Small intestine (tissue), 7 donors: ENCODE results near the gene MMP2. TPM values are rescaled to one million over a fixed set of nuclear protein-coding genes. Genes with fewer than 3 reads are reported as not detected.

Experiments
- DNase-seq, 2 donors: peaks; one replicate each; pipeline versions ENCODE4 v3.0.0 to v3.0.0-alpha.2; 2013
- FAIRE-seq: peaks from 2 replicates; lab custom pipeline; 2012; peaks lifted over from hg19 to GRCh38; lab: Jason Lieb, UNC
- H3K27ac ChIP-seq, 3 donors: one replicate each; pipeline ENCODE4 v1.5.1; 2013; ENCODE audit warnings: low read length in 2 of 3, mild to moderate bottlenecking in 2 of 3, control low read depth in 1 of 3, inconsistent platforms in 1 of 3, low read depth in 1 of 3, moderate library complexity in 1 of 3
- H3K27me3 ChIP-seq, 3 donors: one replicate each; pipeline ENCODE4 v1.6.1; 2013; ENCODE audit warnings: low read length in 3 of 3, inconsistent platforms in 1 of 3; ENCODE audit not compliant: control insufficient read depth in 3 of 3, insufficient read depth in 3 of 3
- H3K36me3 ChIP-seq, 3 donors: one replicate each; pipeline ENCODE4 v1.6.1; 2013; ENCODE audit warnings: low read length in 3 of 3, inconsistent platforms in 1 of 3, low read depth in 1 of 3, mild to moderate bottlenecking in 1 of 3, moderate library complexity in 1 of 3; ENCODE audit not compliant: control insufficient read depth in 3 of 3, insufficient read depth in 2 of 3
- H3K4me1 ChIP-seq, 3 donors: one replicate each; pipeline ENCODE4 v1.6.1; 2013; ENCODE audit warnings: low read length in 2 of 3, inconsistent platforms in 1 of 3, low read depth in 1 of 3, mild to moderate bottlenecking in 1 of 3, moderate library complexity in 1 of 3; ENCODE audit not compliant: control insufficient read depth in 3 of 3, insufficient read depth in 2 of 3
- H3K4me3 ChIP-seq, 3 donors: one replicate each; pipeline ENCODE4 v1.5.1; 2013; ENCODE audit warnings: low read length in 3 of 3, control low read depth in 1 of 3, inconsistent platforms in 1 of 3, low read depth in 1 of 3, mild to moderate bottlenecking in 1 of 3, moderate library complexity in 1 of 3
- H3K9me3 ChIP-seq, 2 donors: one replicate each; pipeline ENCODE4 v1.6.1; 2013; ENCODE audit warnings: low read depth in 1 of 2, low read length in 1 of 2; ENCODE audit not compliant: control insufficient read depth in 2 of 2, insufficient read depth in 1 of 2
- WGBS, 3 donors: extraction: QIAGEN DNeasy Blood & Tissue Kit; methylation state at CpG; one replicate each; pipeline ENCODE4 v1.1.7; 2013; 5-methylcytosine and 5-hydroxymethylcytosine counted together
- polyA plus RNA-seq, 4 donors: library from polyadenylated mRNA; stranded (reverse) in 3 of 4; unstranded in 1 of 4; fragments of 200-250 nt in 3 of 4; fragments of 120-200 nt in 1 of 4; gene quantifications; one replicate each; pipeline versions ENCODE4 v1.2.1 to v1.2.3, GENCODE V29; 2013
- donor health status: healthy with polysubstance abuse.
- donor health status: control.
- donor health status: control.
- donor health status: Bipolar disorder and iron deficiency.
- donor health status: healthy.

MMP2 gene
- polyA plus RNA-seq, 4 donors, result 1.6 to 97.2 (median 41.2) TPM

- Histone ChIP-seq H3K36me3 (no peaks in the 10 kb centered on the region), H3K9me3 (no peaks in the 10 kb centered on the region), H3K4me3 (no peak overlapping the region), H3K27ac (no peak overlapping the region), H3K27me3 (no peaks in the 10 kb centered on the region), H3K4me1 (no peaks in the 10 kb centered on the region)
- FAIRE-seq, result no peak
- WGBS, 3 donors, result 81 to 92% (median 86%) methylated on average over 1 of the region's 1 CpG
- no peak for DNase-seq
Observed at GRCh38 chr16:55542459-55543082, 63.6 kb downstream of the MMP2 start.

- Histone ChIP-seq H3K27ac (no peak overlapping the region), H3K36me3 (no peaks in the 10 kb centered on the region), H3K4me1 (no peaks in the 10 kb centered on the region), H3K27me3 (no peaks in the 10 kb centered on the region), H3K9me3 (no peaks in the 10 kb centered on the region), H3K4me3 (no peak overlapping the region)
- DNase-seq, result peak; percentile 27 to 29
- WGBS, 3 donors, result 27 to 37% (median 30%) methylated on average over 2 of the region's 2 CpGs
- FAIRE-seq, result peak; percentile 76
Observed at GRCh38 chr16:55543472-55543871, 64.5 kb downstream of the MMP2 start.

GRCh38 chr16:55552621-55553020, 73.6 kb downstream of the MMP2 start:
- no peaks in the 10 kb centered on the region for H3K27me3 ChIP-seq
- DNase-seq (no peak), FAIRE-seq (no peak)
- no peak overlapping the region for H3K4me3 ChIP-seq
- no peaks in the 10 kb centered on the region for H3K9me3 ChIP-seq
- H3K36me3 ChIP-seq, result no peaks in the 10 kb centered on the region
- H3K27ac ChIP-seq, result no peak overlapping the region
- no peaks in the 10 kb centered on the region for H3K4me1 ChIP-seq

DNA sequence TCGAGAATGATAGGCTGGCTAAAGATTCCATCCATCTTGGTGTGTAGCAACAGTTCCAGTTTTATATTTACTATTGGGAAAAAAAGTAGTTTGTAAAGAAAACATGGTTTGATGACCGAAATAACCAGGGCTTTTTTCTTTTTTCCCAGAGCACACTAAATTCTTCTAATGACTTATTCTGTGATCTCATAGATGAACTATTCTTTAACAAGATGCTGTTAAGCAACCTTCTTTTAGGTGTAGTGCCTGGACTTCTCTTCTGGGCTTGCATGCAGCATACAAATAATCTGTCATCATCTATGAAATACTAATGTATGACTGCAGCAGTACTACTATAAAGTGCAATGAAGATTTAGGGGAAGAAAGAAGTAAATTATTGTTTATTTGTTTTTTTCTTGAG, 76.4 kb downstream of the MMP2 start:
- Histone ChIP-seq H3K27me3 (no peaks in the 10 kb centered on the region), H3K9me3 (no peaks in the 10 kb centered on the region), H3K4me3 (no peak overlapping the region), H3K4me1 (no peaks in the 10 kb centered on the region), H3K27ac (no peak overlapping the region), H3K36me3 (no peaks in the 10 kb centered on the region)
- FAIRE-seq, result no peak
- DNase-seq, result no peak
- 61 to 93% (median 79%) methylated on average over 2 of the region's 2 CpGs for WGBS, 3 donors

Other genes with a start within 250 kb of the MMP2 start
- gene IRX6, start 155.0 kb upstream of the MMP2 start, polyA plus RNA-seq, result under 1 TPM in 1 of 4 donors, not detected in 3; 0.30 TPM
- 1 to 10 TPM; 1.3 to 8.6 (median 4.9) TPM for gene LPCAT2, start 29.9 kb downstream of the MMP2 start, polyA plus RNA-seq
- under 1 TPM in 2 of 4 donors, not detected in 2; 0.06 to 0.07 TPM for gene CAPNS2, start 87.5 kb downstream of the MMP2 start, polyA plus RNA-seq
- under 1 TPM in 1 of 4 donors, not detected in 3; 0.22 TPM for gene SLC6A2, start 176.8 kb downstream of the MMP2 start, polyA plus RNA-seq